ENCODE data around the gene ANGPTL2. TPM values are rescaled to one million over a fixed set of nuclear protein-coding genes. Genes with fewer than 3 reads are reported as not detected.

Gene ANGPTL2
- total RNA-seq, 1 donor from 2014 or later, result 52.3 TPM

GRCh38 chr9:127121628-127122175 is 733 bp downstream of the ANGPTL2 start:
- no peak for DNase-seq (ENCODE audit: extremely low read depth, low read depth, low spot score)

- DNase-seq (ENCODE audit: extremely low read depth, low read depth, low spot score), result no peak
These were observed 3.1 kb downstream of the ANGPTL2 start for GRCh38 chr9:127119320-127119709.

- DNase-seq (ENCODE audit: extremely low read depth, low read depth, low spot score), result no peak
These were observed 3.7 kb downstream of the ANGPTL2 start for GRCh38 chr9:127118597-127119319.

- no peak for DNase-seq (ENCODE audit: extremely low read depth, low read depth, low spot score)
These were observed 4.6 kb downstream of the ANGPTL2 start for GRCh38 chr9:127117801-127118200.

- no peak for DNase-seq (ENCODE audit: extremely low read depth, low read depth, low spot score)
These were observed 5.5 kb downstream of the ANGPTL2 start for GRCh38 chr9:127116957-127117356.

- no peak for DNase-seq (ENCODE audit: extremely low read depth, low read depth, low spot score)
These were observed 6.2 kb downstream of the ANGPTL2 start for GRCh38 chr9:127116088-127116726.

- DNase-seq (ENCODE audit: extremely low read depth, low read depth, low spot score), result no peak
These were observed 7.8 kb downstream of the ANGPTL2 start for GRCh38 chr9:127114606-127115005.

- DNase-seq (ENCODE audit: extremely low read depth, low read depth, low spot score), result no peak
These were observed 9.1 kb downstream of the ANGPTL2 start for GRCh38 chr9:127113191-127113972.

- no peak for DNase-seq (ENCODE audit: extremely low read depth, low read depth, low spot score)
These were observed 9.7 kb downstream of the ANGPTL2 start for GRCh38 chr9:127112735-127113161.

GRCh38 chr9:127112056-127112455 is 10.4 kb downstream of the ANGPTL2 start:
- DNase-seq (ENCODE audit: extremely low read depth, low read depth, low spot score), result no peak

- DNase-seq (ENCODE audit: extremely low read depth, low read depth, low spot score), result no peak
These were observed 13.2 kb downstream of the ANGPTL2 start for GRCh38 chr9:127109212-127109711.

GRCh38 chr9:127107929-127108876 is 14.2 kb downstream of the ANGPTL2 start:
- DNase-seq (ENCODE audit: extremely low read depth, low read depth, low spot score), result no peak

- DNase-seq (ENCODE audit: extremely low read depth, low read depth, low spot score), result no peak
These were observed 15.1 kb downstream of the ANGPTL2 start for GRCh38 chr9:127107171-127107928.

- no peak for DNase-seq (ENCODE audit: extremely low read depth, low read depth, low spot score)
These were observed 16.0 kb downstream of the ANGPTL2 start for GRCh38 chr9:127106466-127106855.

- no peak for DNase-seq (ENCODE audit: extremely low read depth, low read depth, low spot score)
These were observed 16.5 kb downstream of the ANGPTL2 start for GRCh38 chr9:127105805-127106465.

- no peak for DNase-seq (ENCODE audit: extremely low read depth, low read depth, low spot score)
These were observed 17.7 kb downstream of the ANGPTL2 start for GRCh38 chr9:127104581-127105311.

GRCh38 chr9:127102788-127103187 is 19.6 kb downstream of the ANGPTL2 start:
- DNase-seq (ENCODE audit: extremely low read depth, low read depth, low spot score), result no peak

- no peak for DNase-seq (ENCODE audit: extremely low read depth, low read depth, low spot score)
These were observed 20.3 kb downstream of the ANGPTL2 start for GRCh38 chr9:127102176-127102575.

Data from glomerular endothelial cell (primary cell).